Hindlimb muscle (tissue), 1 donor: ENCODE measurements around the gene CHRNA5. TPM values are rescaled to one million over a fixed set of nuclear protein-coding genes. Genes with fewer than 3 reads are reported as not detected.

Experiments
- DNase-seq: peaks from one replicate; pipeline ENCODE4 v3.0.0-alpha.2; 2013
- polyA plus RNA-seq: library from polyadenylated mRNA; unstranded; fragments of 120-200 nt; gene quantifications from one replicate; pipeline ENCODE4 v1.2.1, GENCODE V29; 2013; ENCODE audit not compliant: insufficient read length

CHRNA5 gene
- polyA plus RNA-seq, 1 donor, result 1.3 TPM

GRCh38 chr15:78640527-78641101, 75.3 kb downstream of the CHRNA5 start:
- DNase-seq, result no peak

GRCh38 chr15:78641102-78641748, 75.9 kb downstream of the CHRNA5 start, which contains the start of gene CHRNB4:
TSS of gene CHRNB4 (minus strand) at chr15:78641210. CDS start at chr15:78641133, 77 bp downstream.
- peak; percentile 24 for DNase-seq

- DNase-seq, result no peak
Measured at GRCh38 chr15:78641749-78642275, 76.5 kb downstream of the CHRNA5 start.

- no peak for DNase-seq
Measured at GRCh38 chr15:78642331-78642730, 77.0 kb downstream of the CHRNA5 start.

Other genes with a start within 250 kb of the CHRNA5 start
- gene CRABP1, start 225.2 kb upstream of the CHRNA5 start, polyA plus RNA-seq, result 9.2 TPM
- gene IREB2, start 127.3 kb upstream of the CHRNA5 start, polyA plus RNA-seq, result 36.8 TPM
- gene HYKK, start 57.9 kb upstream of the CHRNA5 start, polyA plus RNA-seq, result 2.3 TPM
- gene PSMA4, start 25.1 kb upstream of the CHRNA5 start, polyA plus RNA-seq, result 116 TPM
- gene CHRNA3, start 55.5 kb downstream of the CHRNA5 start, polyA plus RNA-seq, result 0.14 TPM
- gene CHRNB4, start 75.7 kb downstream of the CHRNA5 start, polyA plus RNA-seq, result 0.30 TPM
- gene ADAMTS7, start 245.9 kb downstream of the CHRNA5 start, polyA plus RNA-seq, result 19.9 TPM